ENCODE measurements around the gene UPK2.

The UPK2 gene

GRCh38 chr11:118912742-118913410 is 43.2 kb upstream of the UPK2 start:
- H3K4me3 ChIP-seq (ENCODE audit: low read depth, low read length) = peak overlapping the region; percentile 43
- H3K9ac ChIP-seq (ENCODE audit: low read length) = peak overlapping the region; percentile 93
- H3K4me1 ChIP-seq (ENCODE audit: control insufficient read depth, insufficient read depth, low read length) = peaks cover 86% of the 10 kb centered on the region

GRCh38 chr11:118913411-118914125 is 42.5 kb upstream of the UPK2 start:
- H3K27ac ChIP-seq (ENCODE audit: low read depth, low read length) = peak overlapping the region; percentile 92; the same call in 1 of the 2 replicates

More at GRCh38 chr11:118912742-118913410, 43.2 kb upstream of the UPK2 start:
- Histone ChIP-seq H3K36me3 (ENCODE audit: control insufficient read depth, insufficient read depth, low read length) (peaks cover 4% of the 10 kb centered on the region; the same call in 1 of the 2 replicates), H3K9me3 (ENCODE audit: control insufficient read depth, insufficient read depth, low read depth, low read length) (no peaks in the 10 kb centered on the region), H3K27ac (ENCODE audit: low read depth, low read length) (peak overlapping the region; percentile 92), H3K27me3 (ENCODE audit: control insufficient read depth, insufficient read depth, low read length) (no peaks in the 10 kb centered on the region; the same call in 1 of the 2 replicates)

GRCh38 chr11:118914178-118914918 is 41.8 kb upstream of the UPK2 start:
- H3K36me3 ChIP-seq (ENCODE audit: control insufficient read depth, insufficient read depth, low read length) = no peaks in the 10 kb centered on the region
- H3K9me3 ChIP-seq (ENCODE audit: control insufficient read depth, insufficient read depth, low read depth, low read length) = no peaks in the 10 kb centered on the region
- H3K4me3 ChIP-seq (ENCODE audit: low read depth, low read length) = no peak overlapping the region
- peaks cover 84% of the 10 kb centered on the region for H3K4me1 ChIP-seq (ENCODE audit: control insufficient read depth, insufficient read depth, low read length)
- 0 out of 2 replicates have a peak overlapping the region, but pooled peaks have one; percentile 11 for H3K27ac ChIP-seq (ENCODE audit: low read depth, low read length)
- H3K27me3 ChIP-seq (ENCODE audit: control insufficient read depth, insufficient read depth, low read length) = no peaks in the 10 kb centered on the region; the same call in 1 of the 2 replicates
- peak overlapping the region; percentile 27 for H3K9ac ChIP-seq (ENCODE audit: low read length)

More at GRCh38 chr11:118913411-118914125, 42.5 kb upstream of the UPK2 start:
- H3K9me3 ChIP-seq (ENCODE audit: control insufficient read depth, insufficient read depth, low read depth, low read length) = no peaks in the 10 kb centered on the region
- peaks cover 85% of the 10 kb centered on the region for H3K4me1 ChIP-seq (ENCODE audit: control insufficient read depth, insufficient read depth, low read length)
- H3K27me3 ChIP-seq (ENCODE audit: control insufficient read depth, insufficient read depth, low read length) = no peaks in the 10 kb centered on the region; the same call in 1 of the 2 replicates
- peak overlapping the region; percentile 43; the same call in 1 of the 2 replicates for H3K4me3 ChIP-seq (ENCODE audit: low read depth, low read length)
- peak overlapping the region; percentile 93 for H3K9ac ChIP-seq (ENCODE audit: low read length)
- H3K36me3 ChIP-seq (ENCODE audit: control insufficient read depth, insufficient read depth, low read length) = no peaks in the 10 kb centered on the region

- H3K9me3 ChIP-seq (ENCODE audit: control insufficient read depth, insufficient read depth, low read depth, low read length) = no peaks in the 10 kb centered on the region
- no peak overlapping the region for H3K4me3 ChIP-seq (ENCODE audit: low read depth, low read length)
- H3K9ac ChIP-seq (ENCODE audit: low read length) = no peak overlapping the region
- H3K36me3 ChIP-seq (ENCODE audit: control insufficient read depth, insufficient read depth, low read length) = no peaks in the 10 kb centered on the region
- no peak overlapping the region for H3K27ac ChIP-seq (ENCODE audit: low read depth, low read length)
- H3K27me3 ChIP-seq (ENCODE audit: control insufficient read depth, insufficient read depth, low read length) = no peaks in the 10 kb centered on the region; the same call in 1 of the 2 replicates
- H3K4me1 ChIP-seq (ENCODE audit: control insufficient read depth, insufficient read depth, low read length) = peaks cover 84% of the 10 kb centered on the region
Observed at GRCh38 chr11:118914987-118915386, 41.1 kb upstream of the UPK2 start.

DNA sequence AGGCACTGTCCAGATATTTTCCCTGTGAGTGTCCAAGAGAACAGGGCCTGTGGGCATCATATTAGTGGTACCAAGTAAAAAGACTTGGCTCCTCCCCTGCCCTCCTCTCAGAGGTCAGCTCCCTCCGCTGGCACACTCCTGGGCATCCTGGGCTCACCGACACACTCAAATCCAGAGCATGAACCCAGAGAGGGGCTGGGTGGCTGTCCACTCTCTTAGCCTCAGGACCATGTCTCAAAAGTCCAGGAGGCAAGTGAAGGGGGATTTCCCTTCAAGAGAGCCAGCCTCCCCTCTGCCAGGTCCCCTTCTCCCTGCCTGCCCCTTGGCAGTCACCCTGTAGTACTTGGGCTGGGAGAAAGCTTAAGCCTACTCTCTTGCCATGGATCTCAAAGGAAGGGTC is 40.7 kb upstream of the UPK2 start:
- H3K36me3 ChIP-seq (ENCODE audit: control insufficient read depth, insufficient read depth, low read length) = no peaks in the 10 kb centered on the region
- no peak overlapping the region for H3K27ac ChIP-seq (ENCODE audit: low read depth, low read length)
- H3K9ac ChIP-seq (ENCODE audit: low read length) = no peak overlapping the region
- no peak overlapping the region for H3K4me3 ChIP-seq (ENCODE audit: low read depth, low read length)
- H3K4me1 ChIP-seq (ENCODE audit: control insufficient read depth, insufficient read depth, low read length) = peaks cover 87% of the 10 kb centered on the region
- no peaks in the 10 kb centered on the region for H3K9me3 ChIP-seq (ENCODE audit: control insufficient read depth, insufficient read depth, low read depth, low read length)
- H3K27me3 ChIP-seq (ENCODE audit: control insufficient read depth, insufficient read depth, low read length) = no peaks in the 10 kb centered on the region; the same call in 1 of the 2 replicates

DNA sequence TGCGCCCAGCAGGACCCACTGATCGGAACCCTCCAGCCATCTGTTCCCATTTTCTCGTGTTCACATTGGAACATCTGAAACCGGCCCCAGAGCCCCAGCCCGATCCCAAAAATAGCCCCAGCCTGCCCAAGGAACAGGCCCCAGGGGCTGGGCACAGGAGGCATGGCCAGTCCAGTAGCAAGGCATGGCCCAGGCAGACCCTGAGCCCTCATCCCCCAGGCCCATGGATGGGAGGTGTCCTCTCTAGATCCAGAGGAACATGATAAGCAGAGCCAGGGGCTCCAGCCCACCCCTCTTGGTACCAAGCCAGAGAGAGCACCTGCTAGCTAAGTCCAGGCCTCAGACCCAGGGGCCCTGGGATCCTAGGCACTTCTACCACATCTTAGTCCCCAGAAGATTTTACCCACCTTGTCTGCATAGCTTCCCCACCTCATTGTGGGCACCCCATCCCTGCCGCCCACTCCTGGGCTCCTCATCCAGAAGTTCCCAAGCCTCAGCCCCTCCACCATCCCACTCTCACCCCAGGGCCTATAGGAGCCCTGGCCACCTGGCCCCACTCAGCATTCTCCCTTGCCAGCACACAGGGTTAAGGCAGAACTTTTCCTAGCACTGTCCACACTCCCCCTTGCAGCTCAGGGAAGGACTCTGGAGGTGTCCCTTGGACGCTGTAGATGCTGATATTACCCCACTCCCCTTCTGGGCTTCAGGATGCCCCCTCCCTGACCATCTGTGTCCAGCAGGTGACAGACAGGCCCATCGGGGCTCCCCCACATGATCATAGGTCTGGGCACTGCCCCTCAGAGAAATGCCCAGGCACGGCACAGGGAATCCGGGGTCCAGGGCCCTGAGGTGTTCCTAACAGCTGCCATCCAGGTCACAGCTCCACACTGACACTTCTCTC is 39.9 kb upstream of the UPK2 start:
- H3K36me3 ChIP-seq (ENCODE audit: control insufficient read depth, insufficient read depth, low read length) = no peaks in the 10 kb centered on the region
- peak overlapping the region; percentile 83 for H3K9ac ChIP-seq (ENCODE audit: low read length)
- H3K9me3 ChIP-seq (ENCODE audit: control insufficient read depth, insufficient read depth, low read depth, low read length) = no peaks in the 10 kb centered on the region
- peaks cover 93% of the 10 kb centered on the region for H3K4me1 ChIP-seq (ENCODE audit: control insufficient read depth, insufficient read depth, low read length)
- peak overlapping the region; percentile 33; the same call in 1 of the 2 replicates for H3K27ac ChIP-seq (ENCODE audit: low read depth, low read length)
- no peaks in the 10 kb centered on the region; the same call in 1 of the 2 replicates for H3K27me3 ChIP-seq (ENCODE audit: control insufficient read depth, insufficient read depth, low read length)
- H3K4me3 ChIP-seq (ENCODE audit: low read depth, low read length) = peak overlapping the region; percentile 51

GRCh38 chr11:118916842-118917388 is 39.2 kb upstream of the UPK2 start:
- peaks cover 95% of the 10 kb centered on the region for H3K4me1 ChIP-seq (ENCODE audit: control insufficient read depth, insufficient read depth, low read length)
- H3K27ac ChIP-seq (ENCODE audit: low read depth, low read length) = peak overlapping the region; percentile 73; the same call in 1 of the 2 replicates

GRCh38 chr11:118917481-118918127 is 38.5 kb upstream of the UPK2 start:
- H3K4me1 ChIP-seq (ENCODE audit: control insufficient read depth, insufficient read depth, low read length) = peaks cover 94% of the 10 kb centered on the region
- H3K4me3 ChIP-seq (ENCODE audit: low read depth, low read length) = peak overlapping the region; percentile 51

More at GRCh38 chr11:118916842-118917388, 39.2 kb upstream of the UPK2 start:
- no peaks in the 10 kb centered on the region for H3K9me3 ChIP-seq (ENCODE audit: control insufficient read depth, insufficient read depth, low read depth, low read length)
- no peaks in the 10 kb centered on the region; the same call in 1 of the 2 replicates for H3K27me3 ChIP-seq (ENCODE audit: control insufficient read depth, insufficient read depth, low read length)
- peak overlapping the region; percentile 83 for H3K9ac ChIP-seq (ENCODE audit: low read length)
- no peaks in the 10 kb centered on the region for H3K36me3 ChIP-seq (ENCODE audit: control insufficient read depth, insufficient read depth, low read length)
- H3K4me3 ChIP-seq (ENCODE audit: low read depth, low read length) = peak overlapping the region; percentile 51

GRCh38 chr11:118918128-118918685 is 37.9 kb upstream of the UPK2 start:
- Histone ChIP-seq H3K9me3 (ENCODE audit: control insufficient read depth, insufficient read depth, low read depth, low read length) (no peaks in the 10 kb centered on the region), H3K9ac (ENCODE audit: low read length) (peak overlapping the region; percentile 83), H3K27me3 (ENCODE audit: control insufficient read depth, insufficient read depth, low read length) (no peaks in the 10 kb centered on the region; the same call in 1 of the 2 replicates), H3K27ac (ENCODE audit: low read depth, low read length) (peak overlapping the region; percentile 73), H3K4me1 (ENCODE audit: control insufficient read depth, insufficient read depth, low read length) (peaks cover 94% of the 10 kb centered on the region), H3K36me3 (ENCODE audit: control insufficient read depth, insufficient read depth, low read length) (no peaks in the 10 kb centered on the region), H3K4me3 (ENCODE audit: low read depth, low read length) (peak overlapping the region; percentile 51)

More at GRCh38 chr11:118917481-118918127, 38.5 kb upstream of the UPK2 start:
- H3K36me3 ChIP-seq (ENCODE audit: control insufficient read depth, insufficient read depth, low read length) = no peaks in the 10 kb centered on the region
- no peaks in the 10 kb centered on the region; the same call in 1 of the 2 replicates for H3K27me3 ChIP-seq (ENCODE audit: control insufficient read depth, insufficient read depth, low read length)
- peak overlapping the region; percentile 73 for H3K27ac ChIP-seq (ENCODE audit: low read depth, low read length)
- no peaks in the 10 kb centered on the region for H3K9me3 ChIP-seq (ENCODE audit: control insufficient read depth, insufficient read depth, low read depth, low read length)
- H3K9ac ChIP-seq (ENCODE audit: low read length) = peak overlapping the region; percentile 83
